Activated CD8-positive, alpha-beta memory T cell treated with anti-CD3 and anti-CD28 coated beads for 36 hours (primary cell): ENCODE results near the gene PRSS21. TPM values are rescaled to one million over a fixed set of nuclear protein-coding genes. Genes with fewer than 3 reads are reported as not detected.

ENCODE experiments used
- CTCF ChIA-PET: fragments of 350-600 bp; sonication (Branson Sonifier 250); formaldehyde crosslinking; loops from one replicate; lab custom pipeline; 2021; ENCODE audit warnings: antibody characterized with exemption; lab: Charles Lee
- POLR2A ChIA-PET: fragments of 350-600 bp; sonication (Branson Sonifier 250); formaldehyde crosslinking; loops from one replicate; lab custom pipeline; 2021; ENCODE audit warnings: antibody characterized with exemption; lab: Charles Lee
- total RNA-seq, 2 experiments: library from RNA; stranded (reverse); gene quantifications; one replicate each; pipeline ENCODE4 v1.2.3, GENCODE V29; 2021

The PRSS21 gene
- total RNA-seq, 2 experiments from 2014 or later, result 10.5 to 11.1 TPM

DNA sequence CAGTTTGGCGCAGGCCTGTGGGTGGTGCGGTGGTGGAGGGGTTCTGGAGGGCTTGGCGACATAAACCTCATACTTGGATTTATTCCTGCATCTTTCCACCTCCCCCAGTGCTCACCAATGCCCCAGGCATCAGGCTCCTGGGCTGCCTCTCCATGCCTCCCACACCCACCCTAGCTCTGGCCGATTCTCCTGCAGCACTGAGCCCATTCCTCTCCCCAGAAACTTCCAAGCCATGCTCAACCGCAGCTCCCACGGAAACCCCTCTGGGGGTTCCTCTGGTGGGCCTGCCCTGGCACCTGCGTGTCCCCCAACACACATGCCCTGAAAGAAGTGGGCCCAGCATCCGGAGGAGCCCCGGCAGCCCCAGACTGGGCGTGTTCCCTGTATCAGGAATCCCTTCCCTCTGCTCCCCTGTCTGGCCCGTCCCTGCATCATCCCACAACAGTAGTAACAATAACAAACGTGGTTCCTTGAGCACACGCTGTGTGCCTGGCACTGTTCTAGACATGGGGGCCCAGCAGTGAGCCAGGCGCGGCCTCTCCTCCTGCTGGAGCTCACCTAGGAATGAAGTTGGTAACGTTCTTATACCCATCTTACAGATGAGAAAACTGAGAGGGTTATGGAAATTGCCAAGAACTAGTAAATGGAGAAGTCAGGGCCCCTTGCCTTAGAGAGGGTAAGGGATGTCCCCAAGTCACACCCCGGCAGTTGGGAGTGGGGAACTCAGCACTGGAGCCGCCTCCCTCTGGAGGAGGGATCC is 2.3 kb downstream of the PRSS21 start:
- ChIA-PET POLR2A (no interaction called here), CTCF (no interaction called here)

- CTCF ChIA-PET, result no interaction called here
- POLR2A ChIA-PET, result no interaction called here
These were observed 3.1 kb downstream of the PRSS21 start for GRCh38 chr16:2819939-2820835.

- POLR2A ChIA-PET, result no interaction called here
These were observed 3.9 kb downstream of the PRSS21 start for GRCh38 chr16:2820836-2821486.

GRCh38 chr16:2821487-2822157 is 4.6 kb downstream of the PRSS21 start:
- ChIA-PET CTCF (no interaction called here), POLR2A (no interaction called here)

More at GRCh38 chr16:2820836-2821486, 3.9 kb downstream of the PRSS21 start:
- CTCF ChIA-PET, result no interaction called here

DNA sequence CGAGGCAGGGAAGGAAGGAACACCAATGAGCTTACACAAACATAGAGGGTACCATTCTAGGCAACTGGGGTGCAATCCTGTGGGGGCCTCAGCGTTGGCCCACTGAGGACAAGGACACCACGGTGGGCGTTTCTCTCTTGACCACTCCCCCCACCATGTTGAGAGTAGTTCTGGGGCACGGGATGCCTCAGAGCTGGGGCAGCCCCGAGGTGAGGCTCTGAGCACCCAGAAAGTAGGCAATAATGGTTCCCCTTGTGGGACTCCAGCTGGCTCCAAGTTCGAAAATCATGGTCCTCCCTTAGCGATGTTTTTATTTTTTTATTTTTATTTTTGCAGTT is 5.1 kb downstream of the PRSS21 start:
- ChIA-PET POLR2A (no interaction called here), CTCF (no interaction called here)

- ChIA-PET CTCF (interaction anchor here (1.4 kb wide), 1 partner anchor 17 kb away, joined by 4 read pairs; no protein-coding TSS in a partner anchor), POLR2A (no interaction called here)
These were observed 5.5 kb downstream of the PRSS21 start for GRCh38 chr16:2822496-2822895.

- ChIA-PET CTCF (no interaction called here), POLR2A (no interaction called here)
These were observed 7.6 kb downstream of the PRSS21 start for GRCh38 chr16:2824626-2825025.

DNA sequence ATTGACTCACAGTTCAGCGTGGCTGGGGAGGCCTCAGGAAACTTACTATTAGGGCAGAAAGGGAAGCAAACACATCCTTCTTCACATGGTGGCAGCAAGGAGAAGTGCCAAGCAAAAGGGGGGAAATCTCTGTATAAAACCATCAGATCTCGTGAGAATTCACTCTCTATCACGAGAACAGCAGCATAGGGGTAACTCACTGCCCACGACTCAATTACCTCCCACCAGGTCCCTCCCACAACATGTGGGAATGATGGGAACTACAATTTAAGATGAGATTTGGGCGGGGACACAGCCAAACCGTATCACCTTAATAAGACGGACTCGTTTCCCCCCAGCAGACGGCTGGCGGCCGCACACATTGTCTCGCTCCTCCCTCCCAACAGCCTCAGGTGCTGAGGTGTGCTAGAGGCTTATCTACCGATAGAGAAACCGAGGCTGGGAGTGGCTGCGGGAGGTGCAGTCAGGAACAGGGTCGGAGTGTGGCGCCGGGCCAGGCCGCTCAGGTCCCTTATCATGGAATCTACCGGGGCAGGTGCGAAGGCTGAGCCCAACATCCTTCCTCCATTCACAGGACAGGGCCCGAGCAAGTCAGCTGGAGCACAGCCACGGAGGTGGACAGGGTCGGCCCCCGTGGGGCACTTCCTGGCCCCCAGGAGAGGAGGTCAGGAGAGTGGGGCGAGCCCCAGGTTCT is 8.2 kb downstream of the PRSS21 start:
- CTCF ChIA-PET, result no interaction called here
- POLR2A ChIA-PET, result no interaction called here

- CTCF ChIA-PET, result no interaction called here
- POLR2A ChIA-PET, result no interaction called here
These were observed 8.9 kb downstream of the PRSS21 start for GRCh38 chr16:2825906-2826305.

DNA sequence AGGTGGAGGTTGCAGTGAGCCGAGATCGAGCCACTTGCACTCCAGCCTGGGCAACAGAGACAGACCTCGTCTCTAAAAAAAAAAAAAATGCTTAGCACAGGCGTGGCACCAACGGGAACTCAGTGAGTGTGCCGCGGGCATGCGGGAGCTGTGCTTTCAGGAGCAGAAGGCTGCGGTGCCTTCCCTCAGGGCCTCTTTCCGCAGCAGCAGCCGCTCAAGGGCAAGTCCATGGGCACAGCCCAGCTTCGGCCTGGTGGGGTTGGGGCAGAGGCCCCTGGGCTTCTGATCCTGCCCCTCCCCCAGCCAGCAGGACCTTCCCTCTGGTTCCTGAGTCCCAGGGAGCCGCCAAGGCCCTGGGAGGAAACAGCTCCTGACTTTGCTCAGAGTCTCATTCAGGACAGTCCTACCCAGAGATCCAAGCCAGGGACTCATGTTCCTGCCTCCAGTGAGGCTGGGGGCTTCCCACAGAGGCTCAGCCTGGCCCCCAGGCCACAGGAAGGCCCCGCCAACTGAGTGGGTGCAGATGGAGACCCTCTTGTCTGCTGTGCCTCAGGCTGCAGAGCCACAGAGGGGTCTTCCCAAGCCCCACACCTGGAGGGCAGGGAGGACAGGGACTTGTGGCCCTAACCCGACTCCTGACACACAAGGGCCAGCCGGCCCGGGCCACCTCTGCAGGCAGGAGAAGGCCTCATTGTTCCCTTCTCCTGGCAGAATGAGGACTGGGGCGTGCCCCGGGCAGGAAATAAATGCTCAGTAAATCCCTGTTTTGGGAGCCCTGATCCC is 9.7 kb downstream of the PRSS21 start:
- POLR2A ChIA-PET, result no interaction called here
- CTCF ChIA-PET, result no interaction called here

DNA sequence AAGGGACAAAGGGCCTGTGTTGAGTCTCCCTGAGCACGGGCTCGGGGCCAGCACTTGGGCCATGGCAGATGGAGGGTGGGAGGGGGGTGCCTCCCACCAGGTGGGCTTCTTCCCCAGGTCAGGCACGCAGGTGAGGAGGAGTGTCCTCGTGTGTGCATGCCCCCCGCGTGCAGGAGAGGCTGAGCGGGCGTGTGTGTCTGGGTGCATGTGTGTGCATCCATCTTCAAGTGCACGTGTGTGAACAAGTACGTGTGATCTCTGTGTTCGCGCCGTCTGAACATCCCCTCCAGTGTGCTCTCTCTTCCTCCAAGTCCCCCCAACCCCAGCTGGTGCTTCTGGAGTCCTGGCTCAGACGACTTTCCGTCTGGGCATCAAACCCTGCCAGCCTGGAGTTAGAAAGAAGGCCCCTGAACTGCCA is 10.3 kb downstream of the PRSS21 start:
- ChIA-PET POLR2A (no interaction called here), CTCF (no interaction called here)

GRCh38 chr16:2827831-2828520 is 10.9 kb downstream of the PRSS21 start:
- POLR2A ChIA-PET, result no interaction called here
- CTCF ChIA-PET, result no interaction called here

DNA sequence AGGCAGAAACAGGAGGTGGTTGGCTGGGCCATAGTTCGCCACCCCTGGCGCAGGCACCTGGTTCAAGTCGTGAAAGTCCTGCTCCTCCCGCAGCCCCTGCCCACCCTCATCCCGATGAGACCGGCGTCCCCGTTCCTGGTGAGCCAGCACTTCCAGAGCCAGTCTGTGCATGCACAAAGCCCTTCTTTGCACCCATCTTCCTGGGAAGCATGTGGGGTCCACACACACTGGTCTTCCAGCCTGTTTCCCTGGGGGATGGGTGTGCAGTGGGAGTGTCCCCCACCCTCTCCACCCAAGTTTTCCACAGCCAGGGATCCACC is 11.4 kb downstream of the PRSS21 start:
- CTCF ChIA-PET, result no interaction called here
- POLR2A ChIA-PET, result no interaction called here

GRCh38 chr16:2828876-2829430 is 11.9 kb downstream of the PRSS21 start:
- POLR2A ChIA-PET, result no interaction called here
- CTCF ChIA-PET, result no interaction called here

DNA sequence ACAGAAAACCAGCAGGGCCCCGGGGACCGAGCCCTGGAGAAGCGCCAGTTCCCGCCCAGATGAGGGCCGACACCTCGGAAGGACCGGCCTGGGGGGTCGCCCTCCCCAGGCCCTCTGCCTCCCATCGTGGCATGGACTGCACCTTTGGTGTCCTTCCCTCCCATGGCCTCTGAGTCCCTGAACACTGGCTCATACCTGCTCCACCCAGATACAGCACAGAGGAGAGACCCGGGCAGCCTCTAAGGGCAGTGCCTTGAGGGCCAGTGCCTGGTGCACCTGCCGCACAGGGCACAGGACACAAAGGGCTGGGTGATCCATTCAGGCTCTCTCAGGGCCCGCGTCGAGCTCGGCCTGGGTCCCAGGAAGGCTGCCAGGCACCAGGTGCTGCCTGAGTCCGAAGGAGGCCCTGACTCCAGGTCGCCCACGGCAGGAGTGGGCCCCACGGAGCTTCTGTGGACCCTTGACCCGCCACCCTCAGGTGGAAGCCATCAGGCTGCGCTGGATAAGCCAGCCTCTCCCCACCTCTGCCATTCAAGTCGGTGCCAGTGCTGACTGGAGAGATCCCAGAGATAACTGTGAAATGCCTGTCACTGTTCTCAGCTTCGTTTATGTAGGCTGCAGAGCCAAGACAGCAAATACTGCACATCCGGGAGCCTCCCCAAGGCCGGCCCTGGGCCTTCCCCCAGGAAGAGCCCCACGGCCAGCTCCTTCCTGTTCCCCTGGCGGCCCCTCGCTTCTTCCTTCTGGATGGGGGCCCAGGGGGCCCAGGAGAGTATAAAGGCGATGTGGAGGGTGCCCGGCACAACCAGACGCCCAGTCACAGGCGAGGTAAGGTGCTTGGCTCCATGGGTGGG is 12.7 kb downstream of the PRSS21 start, which contains the start of gene ZG16B:
TSS of gene ZG16B (plus strand) at position 803 of the 854 bp plus-strand sequence. CDS start 139 bp downstream, outside the sequence.
- ChIA-PET POLR2A (no interaction called here), CTCF (interaction anchor here (0.6 kb wide), 1 partner anchor 45 kb away, joined by 3 read pairs; no protein-coding TSS in a partner anchor)

DNA sequence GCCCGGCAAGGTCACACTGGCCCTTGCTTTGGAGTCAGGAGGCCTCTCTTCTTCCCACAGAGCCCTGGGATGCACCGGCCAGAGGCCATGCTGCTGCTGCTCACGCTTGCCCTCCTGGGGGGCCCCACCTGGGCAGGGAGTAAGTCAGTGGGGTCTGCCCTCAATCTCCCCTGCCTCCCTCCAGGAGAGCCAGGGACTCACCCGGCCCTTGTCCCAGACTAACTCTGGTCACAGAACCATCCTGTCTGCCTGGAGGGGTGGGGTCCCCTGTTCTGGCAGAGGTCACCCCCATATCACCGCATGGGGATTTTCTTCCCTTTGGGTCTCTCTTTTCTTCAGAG is 13.3 kb downstream of the PRSS21 start:
- POLR2A ChIA-PET, result no interaction called here
- CTCF ChIA-PET, result no interaction called here

GRCh38 chr16:2831203-2831602 is 14.2 kb downstream of the PRSS21 start:
- CTCF ChIA-PET, result interaction anchor here (0.5 kb wide), 1 partner anchor 86 kb away, joined by 4 read pairs; no protein-coding TSS in a partner anchor
- POLR2A ChIA-PET, result no interaction called here
